Endothelial cell of hepatic sinusoid (primary cell): ENCODE results near the gene MUC2.

Source experiments
- in situ Hi-C: cut with HindIII; loops from 2 replicates; pipeline ENCODE4 v1.10.0; 2017; ENCODE audit warnings: low sequenced_read_pairs

Gene MUC2

GRCh38 chr11:1070594-1071462 lies 3.8 kb upstream of the MUC2 start:
- in situ Hi-C loops: loop anchor here (25.0 kb wide), 1 partner anchor 141 kb away; the partner anchor contains the start of gene MUC5B

GRCh38 chr11:1071571-1072115 lies 3.0 kb upstream of the MUC2 start:
- in situ Hi-C loops: loop anchor here (25.0 kb wide), 1 partner anchor 141 kb away; the partner anchor contains the start of gene MUC5B

DNA sequence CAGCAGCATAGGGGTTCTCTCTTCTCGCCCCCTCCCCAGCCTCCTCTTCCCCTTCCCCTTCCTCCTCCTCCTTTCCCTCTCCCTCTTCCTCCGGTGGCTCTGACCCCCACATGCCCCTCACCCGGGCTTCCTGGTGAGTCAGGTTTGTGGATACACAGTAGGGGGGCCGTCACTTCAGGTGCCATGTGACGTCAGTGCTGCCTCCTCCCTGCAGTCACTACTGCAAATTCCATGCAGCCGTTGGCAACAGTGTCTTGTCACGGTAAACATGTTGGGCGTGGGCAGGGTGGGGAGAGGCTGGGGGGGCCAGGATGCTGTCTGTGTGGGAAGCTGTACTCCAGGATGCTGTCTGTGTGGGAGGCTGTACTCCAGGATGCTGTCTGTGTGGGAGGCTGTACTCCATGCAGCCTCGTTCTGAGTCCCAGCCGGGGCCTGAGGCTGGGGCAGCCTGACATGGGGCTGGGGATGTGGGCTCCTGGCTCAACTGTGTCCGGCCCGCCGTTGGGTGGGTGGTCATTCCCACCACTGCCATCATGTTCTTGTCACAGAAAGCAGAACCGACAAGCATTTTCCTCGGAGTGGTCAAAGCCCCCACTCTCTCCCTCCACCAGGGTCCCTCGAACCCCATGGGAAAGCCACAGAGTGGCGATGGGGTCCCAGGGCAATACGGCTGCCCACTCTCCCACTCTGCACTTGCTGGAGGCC lies 2.4 kb upstream of the MUC2 start:
- in situ Hi-C loops: loop anchor here (25.0 kb wide), 1 partner anchor 140 kb away; the partner anchor contains the start of gene MUC5B

DNA sequence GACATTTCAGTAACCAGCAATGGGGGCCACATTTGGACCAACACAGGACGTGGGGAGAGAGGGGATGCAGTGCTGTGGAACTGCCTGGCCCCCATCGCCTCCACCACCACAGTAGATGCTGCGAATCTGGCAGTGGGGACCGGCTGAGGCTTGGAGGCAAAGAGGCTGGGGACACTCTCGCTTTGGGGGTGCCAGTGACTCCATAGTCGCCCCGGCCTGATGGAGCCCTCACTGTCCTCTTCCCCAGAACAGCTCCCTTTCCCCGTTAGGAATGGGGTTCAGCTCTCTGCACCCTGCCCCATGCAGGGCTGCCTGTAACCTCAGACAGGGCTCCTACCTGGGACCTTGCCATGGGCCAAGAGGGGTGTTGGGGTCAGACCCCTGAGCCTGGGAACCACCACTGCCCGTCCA lies 1.8 kb upstream of the MUC2 start:
- in situ Hi-C loops: loop anchor here (25.0 kb wide), 1 partner anchor 139 kb away; the partner anchor contains the start of gene MUC5B

GRCh38 chr11:1073261-1073724 lies 1.4 kb upstream of the MUC2 start:
- in situ Hi-C loops: loop anchor here (25.0 kb wide), 1 partner anchor 139 kb away; the partner anchor contains the start of gene MUC5B

DNA sequence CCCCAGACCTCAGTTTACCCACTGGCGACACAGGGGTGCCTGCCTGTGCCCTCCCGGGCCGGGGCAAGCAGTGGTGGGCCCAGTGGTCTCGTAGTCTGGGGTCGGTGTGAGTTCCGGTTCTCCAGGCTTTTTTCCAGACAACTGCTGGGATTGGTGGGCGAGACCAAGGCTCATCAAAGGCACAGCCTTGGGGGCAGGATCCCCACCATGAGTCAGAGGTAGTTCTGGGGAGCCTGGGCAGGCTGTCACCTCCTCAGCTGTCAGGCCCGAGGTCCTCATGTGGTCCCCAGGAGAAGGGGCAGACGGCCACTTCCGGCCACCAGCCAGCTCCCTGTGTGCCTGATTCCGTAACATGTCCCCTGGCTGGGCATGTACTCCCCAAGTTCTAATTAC lies 827 bp upstream of the MUC2 start:
- in situ Hi-C loops: loop anchor here (25.0 kb wide), 1 partner anchor 138 kb away; the partner anchor contains the start of gene MUC5B

DNA sequence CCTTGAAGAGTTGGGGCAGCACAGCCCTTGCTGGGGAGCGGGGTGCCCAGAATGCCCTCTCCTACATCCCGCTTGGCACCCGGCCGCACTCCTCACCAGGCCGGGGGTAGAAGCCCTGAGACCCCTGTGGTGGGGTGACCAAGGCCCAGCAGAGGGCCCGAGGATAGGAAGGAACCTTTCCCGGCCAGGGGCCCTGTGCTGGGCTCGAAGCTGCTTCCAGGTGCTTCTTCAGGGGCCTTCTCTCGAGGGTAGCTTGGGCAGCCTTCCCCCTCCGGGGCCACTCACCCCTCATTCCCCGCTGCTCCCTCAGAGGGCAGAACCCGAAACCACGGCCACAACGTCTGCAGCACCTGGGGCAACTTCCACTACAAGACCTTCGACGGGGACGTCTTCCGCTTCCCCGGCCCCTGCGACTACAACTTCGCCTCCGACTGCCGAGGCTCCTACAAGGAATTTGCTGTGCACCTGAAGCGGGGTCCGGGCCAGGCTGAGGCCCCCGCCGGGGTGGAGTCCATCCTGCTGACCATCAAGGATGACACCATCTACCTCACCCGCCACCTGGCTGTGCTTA lies 752 bp downstream of the MUC2 start:
- in situ Hi-C loops: no loop called here

DNA sequence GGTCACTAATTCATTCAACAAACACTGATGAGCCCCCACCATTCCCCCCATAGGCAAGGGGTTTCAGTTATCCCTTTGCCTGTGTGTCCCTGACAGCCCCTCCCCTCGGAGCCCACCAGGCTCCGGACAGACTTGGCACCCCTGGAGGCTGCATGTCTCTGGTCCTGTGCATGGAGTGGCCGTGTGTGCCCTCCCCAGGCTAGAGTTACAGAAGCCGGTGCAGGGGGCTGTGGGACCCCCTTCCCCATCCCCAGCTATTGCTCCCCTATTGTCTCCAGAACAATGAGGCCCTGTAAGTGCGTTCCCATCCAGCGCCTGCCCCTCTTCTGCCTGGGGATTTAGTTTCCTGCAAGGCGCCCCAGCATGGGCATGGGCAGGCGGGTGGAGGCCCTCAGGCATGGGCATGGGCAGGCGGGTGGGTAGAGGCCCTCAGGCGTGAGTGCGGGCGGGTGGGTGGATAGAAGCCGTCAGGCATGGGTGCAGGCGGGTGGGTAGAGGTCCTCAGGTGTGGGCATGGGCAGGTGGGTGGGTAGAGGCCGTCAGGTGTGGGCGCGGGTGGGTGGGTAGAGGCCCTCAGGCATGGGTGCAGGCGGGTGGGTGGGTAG lies 1.5 kb downstream of the MUC2 start:
- in situ Hi-C loops: no loop called here

DNA sequence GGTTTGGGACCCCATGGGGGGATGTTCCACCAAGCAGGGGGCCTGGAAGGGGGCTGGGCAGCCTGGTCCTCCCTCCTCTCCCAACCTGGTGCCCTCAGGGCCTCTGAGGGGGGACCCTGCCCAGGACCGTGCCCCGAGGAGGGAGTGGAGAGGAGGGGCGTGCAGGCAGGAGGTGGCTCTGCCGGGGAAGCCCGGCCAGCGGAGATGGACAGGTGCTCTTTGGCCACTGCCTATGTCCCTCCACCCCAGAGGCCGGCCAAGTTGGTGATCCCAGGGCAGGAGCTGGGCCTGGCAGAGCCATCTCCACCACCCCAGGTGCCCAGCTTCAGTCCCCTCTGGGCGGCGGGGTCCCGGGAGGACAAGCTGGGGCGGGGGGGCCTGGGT lies 2.4 kb downstream of the MUC2 start:
- in situ Hi-C loops: no loop called here

- in situ Hi-C loops: no loop called here
Measured at GRCh38 chr11:1077417-1078119, 2.9 kb downstream of the MUC2 start.

GRCh38 chr11:1078191-1078601 lies 3.5 kb downstream of the MUC2 start:
- in situ Hi-C loops: no loop called here

DNA sequence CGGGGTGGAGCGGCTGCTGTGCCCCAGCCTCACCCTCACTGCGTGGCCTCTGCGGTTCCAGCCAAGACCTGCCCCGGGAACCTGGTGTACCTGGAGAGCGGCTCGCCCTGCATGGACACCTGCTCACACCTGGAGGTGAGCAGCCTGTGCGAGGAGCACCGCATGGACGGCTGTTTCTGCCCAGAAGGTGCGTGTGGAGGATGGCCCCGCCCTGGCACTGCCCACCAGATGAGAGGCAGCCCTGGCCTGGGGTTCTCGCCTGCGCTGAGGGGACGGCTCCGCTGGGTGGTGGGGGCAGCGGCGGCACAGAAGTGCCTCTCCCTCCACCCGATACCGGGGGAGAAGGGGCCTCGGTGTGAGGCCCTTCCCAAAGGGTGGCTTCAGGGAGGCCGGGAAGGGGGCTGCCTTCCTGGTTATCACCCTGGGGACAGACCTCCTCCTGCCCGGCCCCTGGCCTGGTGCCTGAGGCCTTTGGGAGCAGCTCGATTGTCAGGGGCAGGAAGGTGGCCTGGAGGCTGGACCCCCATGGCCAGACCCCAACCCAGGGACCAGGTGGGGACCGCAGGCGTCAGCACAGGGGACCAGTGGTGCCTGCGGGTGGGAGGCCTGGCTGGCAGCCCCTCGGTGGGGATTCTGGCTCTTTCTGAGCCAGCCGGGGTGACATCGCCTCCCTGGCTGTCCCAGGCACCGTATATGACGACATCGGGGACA lies 7.1 kb downstream of the MUC2 start:
- in situ Hi-C loops: no loop called here

- in situ Hi-C loops: no loop called here
Measured at GRCh38 chr11:1082346-1082727, 7.7 kb downstream of the MUC2 start.

GRCh38 chr11:1082728-1083620 lies 8.3 kb downstream of the MUC2 start:
- in situ Hi-C loops: no loop called here

GRCh38 chr11:1083621-1084551 lies 9.2 kb downstream of the MUC2 start:
- in situ Hi-C loops: no loop called here

DNA sequence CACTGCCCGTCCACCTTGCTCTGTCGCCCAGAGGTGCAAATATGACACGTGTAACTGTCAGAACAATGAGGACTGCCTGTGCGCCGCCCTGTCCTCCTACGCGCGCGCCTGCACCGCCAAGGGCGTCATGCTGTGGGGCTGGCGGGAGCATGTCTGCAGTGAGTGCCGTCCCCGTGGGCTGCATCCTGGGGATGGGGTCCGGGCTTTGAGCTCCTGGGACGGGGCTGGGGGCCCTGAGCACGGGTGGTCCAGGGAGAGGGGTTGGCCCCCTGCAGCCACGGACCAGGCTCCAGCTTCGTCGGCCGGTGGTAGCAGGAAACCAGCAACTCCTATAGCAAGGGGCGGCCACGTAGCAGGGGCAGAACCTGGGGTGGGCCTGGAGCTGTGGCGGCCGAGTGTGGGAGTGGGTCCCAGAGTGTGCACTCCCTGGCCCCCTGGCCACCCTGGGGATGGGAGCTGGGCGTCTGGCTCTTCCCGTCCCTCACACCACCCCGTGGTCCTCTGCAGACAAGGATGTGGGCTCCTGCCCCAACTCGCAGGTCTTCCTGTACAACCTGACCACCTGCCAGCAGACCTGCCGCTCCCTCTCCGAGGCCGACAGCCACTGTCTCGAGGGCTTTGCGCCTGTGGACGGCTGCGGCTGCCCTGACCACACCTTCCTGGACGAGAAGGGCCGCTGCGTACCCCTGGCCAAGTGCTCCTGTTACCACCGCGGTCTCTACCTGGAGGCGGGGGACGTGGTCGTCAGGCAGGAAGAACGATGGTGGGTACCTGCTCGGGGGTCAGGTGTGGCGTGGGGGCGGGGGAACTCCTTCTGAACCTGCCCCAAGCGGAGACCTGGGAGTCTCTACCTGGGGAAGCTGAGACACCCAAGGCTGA lies 10.1 kb downstream of the MUC2 start:
- in situ Hi-C loops: no loop called here
